Stimulated activated naive CD4-positive, alpha-beta T cell treated with Interleukin-2 at 50 U/mL for 16 hours (primary cell): ENCODE measurements around the gene TMEM132D.

Experiments used
- DNase-seq: peaks from one replicate; lab custom pipeline; 2025; lab: John Stamatoyannopoulos, UW

The TMEM132D gene

DNA sequence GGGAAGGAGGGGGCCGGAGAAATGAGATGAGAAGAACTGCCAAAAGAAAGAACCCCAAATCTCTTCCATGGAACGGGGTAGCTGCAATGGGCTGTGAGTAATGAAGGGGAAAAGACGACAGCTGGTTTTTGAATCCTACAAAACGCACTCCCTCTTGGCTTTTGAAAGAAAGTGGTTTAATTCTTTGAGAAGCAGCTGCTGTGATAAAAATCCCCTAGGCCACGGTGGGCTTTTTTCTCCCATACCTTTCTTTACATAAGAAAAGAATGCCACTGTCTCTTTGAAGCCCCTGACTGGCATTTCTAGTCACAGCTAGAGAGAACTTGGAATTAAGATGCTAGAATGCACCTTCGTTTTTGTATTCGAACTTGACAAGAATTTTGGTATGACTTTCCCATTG is 564.5 kb downstream of the TMEM132D start:
- no peak for DNase-seq

DNA sequence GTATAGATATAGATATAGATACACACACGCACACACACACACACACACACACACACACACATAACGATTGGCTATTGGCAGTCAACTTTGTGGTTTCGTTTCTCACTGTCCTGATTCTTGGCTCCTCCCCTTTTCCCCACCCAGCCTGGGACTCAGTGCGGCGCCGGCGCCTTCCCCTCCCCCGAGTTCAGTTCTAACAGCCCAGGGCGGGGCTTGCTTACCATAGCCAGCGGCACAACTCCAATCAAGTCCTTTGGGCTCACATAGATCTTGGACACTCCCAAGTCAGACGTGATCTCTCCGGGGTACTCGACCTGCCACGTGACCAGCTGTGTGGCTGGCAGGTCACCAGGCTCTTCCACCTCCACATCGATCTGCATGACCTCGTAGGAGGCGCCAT is 566.4 kb downstream of the TMEM132D start:
- no peak for DNase-seq

DNA sequence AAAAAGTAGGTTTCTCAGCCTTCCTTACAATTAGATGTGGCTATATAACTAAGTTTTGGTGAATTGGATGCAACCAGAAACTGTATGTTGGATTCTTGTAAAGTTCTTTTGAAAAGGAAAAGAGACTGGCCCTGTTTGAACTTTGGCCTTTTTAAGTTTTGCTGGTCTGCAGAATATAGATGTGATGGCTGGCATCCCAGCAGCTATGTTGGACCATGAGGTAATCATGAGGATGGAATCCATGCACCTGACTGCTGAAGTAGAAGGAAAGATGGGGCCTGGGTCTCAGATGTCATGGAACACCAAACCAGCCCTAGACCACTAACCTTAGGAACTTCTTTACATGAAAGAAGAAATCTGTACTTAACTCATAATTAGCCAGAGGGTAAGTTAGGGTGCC is 568.1 kb downstream of the TMEM132D start:
- DNase-seq: no peak

DNA sequence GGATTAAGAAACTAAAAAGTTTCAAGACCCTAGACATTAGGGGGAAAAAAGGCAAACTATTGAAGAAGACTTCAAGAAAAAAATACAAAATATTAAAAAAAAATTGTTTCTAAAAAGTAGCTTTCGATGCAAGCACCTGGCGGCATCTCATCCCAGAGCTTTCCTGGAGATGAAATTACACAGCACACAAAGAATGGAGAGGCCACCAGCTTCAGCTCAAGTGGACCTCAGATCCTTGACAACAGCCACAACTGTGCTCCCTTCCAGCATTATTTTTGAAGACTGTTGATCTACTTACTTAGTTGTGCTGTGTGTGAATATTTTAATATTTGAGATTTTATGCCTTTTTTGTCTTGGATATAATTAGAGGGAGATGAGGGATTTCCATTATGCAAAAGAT is 571.5 kb downstream of the TMEM132D start:
- DNase-seq: no peak

DNA sequence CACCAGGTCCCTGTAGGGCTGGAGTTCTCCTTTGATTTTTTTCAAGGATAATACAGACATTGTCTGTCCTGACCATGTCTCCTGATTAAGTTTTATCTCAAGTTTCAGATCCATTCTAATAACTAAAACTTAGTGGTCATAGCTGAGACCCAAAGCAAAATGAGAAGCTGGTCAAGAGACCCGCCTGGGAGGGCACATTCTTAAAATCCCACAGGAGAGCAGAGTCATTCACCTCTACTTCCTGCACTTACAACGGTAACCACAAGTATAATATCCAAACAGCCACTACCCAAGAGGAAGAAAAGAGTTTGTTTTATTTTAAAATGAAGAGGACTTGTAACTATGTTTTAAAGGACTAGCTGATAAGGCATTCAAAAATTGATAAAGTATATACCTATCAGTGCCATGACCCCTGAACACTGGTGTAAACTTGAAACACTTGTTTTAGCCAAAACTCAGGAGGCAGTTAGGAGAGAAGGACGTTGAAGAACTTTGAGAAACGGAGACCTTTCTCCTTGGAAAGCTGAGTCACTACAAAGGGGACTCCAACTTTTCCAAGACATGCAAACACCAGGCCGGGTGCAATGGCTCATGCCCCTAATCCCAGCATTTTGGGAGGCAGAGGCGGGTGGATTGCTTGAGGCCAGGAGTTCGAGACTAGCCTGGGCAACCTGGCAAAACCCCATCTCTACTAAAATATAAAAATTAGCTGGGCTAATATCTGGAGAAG is 572.3 kb downstream of the TMEM132D start:
- no peak for DNase-seq

DNA sequence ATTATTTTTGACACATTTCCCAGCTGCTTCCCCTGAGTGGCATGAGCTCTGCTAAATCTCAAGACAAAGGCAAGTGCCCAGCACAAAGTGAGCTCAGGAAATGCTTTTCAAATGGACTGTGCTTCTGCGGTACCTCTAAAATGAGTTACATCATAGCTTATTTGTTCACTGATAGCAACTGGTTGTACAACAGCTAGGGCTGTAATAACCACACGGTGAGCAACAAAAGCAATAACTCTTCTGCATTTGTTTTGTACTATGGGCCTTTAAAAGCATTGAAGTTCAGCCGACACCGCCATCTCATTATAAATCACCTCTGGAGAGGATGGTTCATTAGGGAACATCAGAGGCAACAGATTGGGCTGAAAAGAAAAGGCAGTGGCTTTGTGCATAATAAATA is 575.6 kb downstream of the TMEM132D start:
- no peak for DNase-seq

DNA sequence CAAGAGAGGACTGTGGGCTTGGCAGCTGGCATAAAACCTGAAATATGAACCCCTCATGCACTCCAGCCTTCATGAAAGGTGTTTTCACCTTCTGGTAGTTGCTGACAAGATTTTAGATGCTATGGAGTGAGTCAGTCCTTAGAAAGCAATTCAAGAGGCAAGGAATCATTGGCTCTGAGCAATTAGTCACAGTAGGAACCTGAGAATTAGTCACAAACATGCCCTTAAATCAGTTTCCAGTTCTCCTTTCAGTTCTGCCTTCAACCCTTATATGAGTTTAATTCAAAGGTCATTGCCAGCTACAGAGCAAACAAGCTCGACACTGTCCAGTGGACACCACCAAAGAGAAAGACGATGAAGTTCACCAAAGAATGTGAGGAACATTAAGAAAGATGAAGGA is 578.3 kb downstream of the TMEM132D start:
- no peak for DNase-seq

DNA sequence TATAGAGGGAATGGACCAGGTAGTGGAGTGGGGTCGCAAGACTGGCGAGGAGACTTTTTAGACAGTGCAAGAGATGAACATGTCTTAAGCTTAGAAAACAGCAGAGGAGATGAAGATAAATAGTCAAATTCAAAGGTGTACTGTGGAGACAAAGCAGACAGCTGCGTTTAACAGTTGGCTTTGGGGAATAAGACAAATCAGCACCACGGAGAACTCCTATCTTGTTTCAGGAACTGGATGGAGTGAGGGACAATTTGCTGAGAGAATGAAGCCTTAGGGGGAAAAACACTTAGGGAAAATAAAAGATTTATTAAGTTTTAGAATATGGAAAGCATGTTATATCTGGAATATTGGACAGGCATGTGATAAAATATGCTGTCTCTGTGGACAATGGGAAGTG is 591.8 kb downstream of the TMEM132D start:
- no peak for DNase-seq

DNA sequence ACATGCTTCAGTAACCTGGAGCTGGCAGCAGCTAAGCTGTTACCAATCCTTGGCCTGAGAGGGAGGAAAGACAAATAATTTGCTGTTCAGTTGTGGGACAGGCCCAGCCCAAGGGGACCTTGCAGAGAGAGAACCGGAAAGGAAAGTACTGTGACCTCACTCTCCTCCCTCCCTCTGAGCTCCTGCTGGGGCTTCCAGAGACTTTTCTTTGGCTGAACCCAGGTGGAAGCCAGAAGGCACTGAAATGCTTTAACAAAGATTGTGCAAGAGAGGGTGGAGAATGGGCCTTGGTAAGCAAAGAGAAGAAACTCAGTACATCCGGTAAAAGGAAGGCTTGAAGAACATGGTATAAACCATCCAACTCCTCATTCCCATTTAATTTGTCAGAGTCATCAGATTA is 593.5 kb downstream of the TMEM132D start:
- DNase-seq: no peak

DNA sequence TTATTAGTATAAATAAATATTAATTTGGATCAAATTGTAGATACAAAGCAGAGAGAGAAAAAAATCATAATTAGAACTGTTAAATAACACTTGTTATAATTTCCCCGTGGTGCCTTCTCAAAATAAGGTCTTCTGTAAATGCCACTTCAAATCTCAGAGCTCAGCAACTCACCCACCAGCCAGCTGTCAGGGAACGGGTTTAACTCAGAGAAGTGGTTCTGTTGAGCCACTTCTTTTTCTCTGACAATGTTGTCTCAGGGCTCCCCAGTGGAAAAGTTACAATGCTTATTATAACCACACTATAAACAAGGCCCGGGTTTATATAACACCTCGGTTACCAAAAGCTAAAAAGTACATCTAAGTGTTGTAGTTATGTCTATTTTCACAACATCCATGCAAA is 598.0 kb downstream of the TMEM132D start:
- DNase-seq: no peak

DNA sequence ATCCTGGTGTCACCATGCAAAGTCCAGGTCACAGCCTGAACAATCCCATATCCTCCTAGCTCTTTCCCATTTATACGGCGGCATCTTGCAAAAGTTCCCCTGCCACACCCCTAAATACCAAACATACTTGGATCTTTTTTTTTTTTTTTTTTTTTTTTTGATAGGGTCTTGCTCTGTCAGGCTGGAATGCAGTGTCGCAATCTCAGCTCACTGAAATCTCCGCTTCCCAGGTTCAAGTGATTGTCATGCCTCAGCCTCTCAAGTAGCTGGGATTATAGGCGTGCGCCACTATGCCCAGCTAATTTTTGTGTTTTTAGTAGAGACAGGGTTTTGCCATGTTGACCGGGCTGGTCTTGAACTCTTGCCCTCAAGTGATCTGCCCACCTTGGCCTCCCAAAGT is 599.3 kb downstream of the TMEM132D start:
- DNase-seq: no peak

DNA sequence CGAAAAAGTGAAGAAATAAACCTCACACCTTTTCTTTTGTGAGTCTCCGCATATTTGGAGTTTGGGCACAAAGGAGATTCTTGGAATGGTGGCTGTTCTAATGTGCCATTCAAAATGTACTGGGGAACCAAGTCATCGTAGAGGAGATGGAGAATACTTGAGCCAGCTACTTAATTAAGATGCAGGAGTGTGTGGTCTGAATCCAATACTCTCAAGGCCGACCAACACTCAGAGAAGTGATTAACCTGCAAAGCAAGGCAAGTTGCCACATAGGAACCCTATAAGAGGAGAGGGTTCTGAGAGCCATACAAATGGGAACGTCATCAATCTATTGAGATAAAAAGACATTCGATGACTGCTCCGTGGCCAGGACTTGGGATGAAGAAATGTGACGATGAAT is 603.8 kb downstream of the TMEM132D start:
- no peak for DNase-seq

DNA sequence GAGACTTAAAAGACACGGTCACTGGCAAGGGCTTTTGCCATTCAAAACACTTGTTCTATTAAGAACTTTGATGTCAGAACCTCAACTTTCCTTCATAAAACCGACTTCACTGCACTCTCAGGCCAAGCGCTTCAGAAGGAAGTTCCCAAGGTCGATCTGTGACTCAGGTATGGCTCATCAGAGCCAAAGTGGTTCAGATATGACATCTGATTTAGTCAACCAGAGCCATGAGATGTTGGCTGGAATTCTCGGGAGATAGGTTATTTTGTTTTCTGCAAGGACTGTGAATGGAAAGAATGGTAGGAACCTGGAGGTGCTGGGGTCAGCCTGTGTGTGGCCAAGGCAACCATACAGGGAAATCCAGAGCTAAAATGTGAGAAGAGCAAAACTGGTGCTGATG is 604.9 kb downstream of the TMEM132D start:
- DNase-seq: no peak

DNA sequence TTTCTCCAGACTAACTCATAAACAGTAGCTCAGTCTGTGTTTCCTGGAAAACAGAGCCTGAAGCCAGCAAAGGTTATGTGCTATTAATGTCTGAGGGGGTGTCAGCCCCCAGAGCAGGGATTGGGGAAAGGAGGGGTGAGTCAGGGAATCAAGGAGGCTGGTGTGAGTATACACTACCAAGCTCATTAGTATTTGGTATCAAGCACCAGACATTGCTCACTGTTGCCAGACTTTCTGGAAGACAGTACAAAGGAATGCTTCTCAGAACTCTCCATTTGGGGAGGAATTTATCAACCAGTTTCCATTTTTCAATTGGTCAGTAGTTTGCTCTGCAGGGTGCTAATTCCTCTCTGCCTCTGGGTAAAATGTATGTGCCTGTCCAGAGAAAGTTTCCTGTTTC is 607.2 kb downstream of the TMEM132D start:
- DNase-seq: no peak

DNA sequence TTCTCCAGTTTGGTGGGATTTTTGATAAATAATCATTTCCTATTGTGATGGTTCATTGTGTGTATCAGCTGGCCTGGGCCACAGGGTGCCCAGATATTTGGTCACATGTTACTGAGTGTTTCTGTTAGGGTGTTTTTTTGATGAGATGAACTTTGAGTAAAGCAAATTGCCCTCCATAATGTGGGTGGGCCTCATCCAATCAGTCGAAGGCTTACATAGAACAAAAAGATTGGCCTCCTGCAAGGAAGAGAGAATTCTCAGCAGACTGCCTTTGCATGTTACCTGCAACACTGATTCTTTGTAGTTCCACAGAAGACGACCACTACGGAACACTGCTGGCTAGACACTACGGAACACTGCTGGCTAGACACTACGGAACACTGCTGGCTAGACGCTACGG is 609.0 kb downstream of the TMEM132D start:
- DNase-seq: no peak

DNA sequence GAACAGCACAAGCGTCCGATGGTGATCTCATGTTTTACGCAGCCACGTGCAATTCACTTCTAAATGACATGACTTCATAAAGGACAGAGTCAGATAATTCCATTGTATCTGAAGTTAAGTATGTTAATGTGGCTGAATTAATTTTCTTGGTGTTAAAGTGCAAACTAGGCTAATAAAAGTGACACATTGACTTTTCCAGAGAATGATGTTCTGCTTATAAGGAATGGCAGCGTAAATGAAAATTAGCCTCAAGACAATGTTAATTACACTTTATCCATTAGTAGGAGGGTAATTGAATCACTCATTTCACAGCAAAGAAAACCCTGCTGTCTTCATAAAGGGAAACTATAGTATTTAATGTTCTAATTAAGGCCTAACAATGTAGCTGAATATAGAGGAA is 624.1 kb downstream of the TMEM132D start:
- DNase-seq: no peak

DNA sequence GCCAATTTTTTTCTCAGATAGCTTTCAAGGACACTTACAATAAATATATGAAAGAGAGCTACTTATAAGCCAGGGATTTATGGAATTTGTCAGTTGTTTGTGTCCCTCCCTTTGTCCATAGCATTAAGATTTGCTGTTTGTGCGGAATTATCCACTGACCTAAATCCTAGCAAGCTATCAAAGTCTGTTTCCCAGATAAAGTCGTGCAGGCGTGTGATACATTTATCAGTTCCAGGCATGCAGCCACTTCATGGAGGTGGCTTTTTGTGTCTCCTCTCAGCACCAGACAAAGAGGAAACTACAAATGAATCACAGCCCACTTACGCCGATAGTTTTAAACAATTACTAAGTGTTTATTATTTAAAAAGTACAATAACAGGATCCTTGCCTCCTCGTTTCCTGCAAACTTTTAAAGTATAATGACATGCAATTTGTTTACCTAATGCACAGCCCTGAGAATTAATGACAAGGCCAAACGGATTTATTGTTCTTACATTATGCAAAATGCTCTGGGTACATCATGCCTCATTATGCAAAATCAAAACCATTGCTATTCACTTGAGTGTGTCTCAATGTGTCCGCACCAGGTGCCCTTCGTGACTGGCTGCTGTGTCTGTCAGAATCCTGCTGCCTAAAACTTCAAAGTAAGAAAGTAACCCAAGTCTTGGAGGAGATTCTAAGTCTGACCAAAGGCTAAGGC is 627.3 kb downstream of the TMEM132D start:
- no peak for DNase-seq

DNA sequence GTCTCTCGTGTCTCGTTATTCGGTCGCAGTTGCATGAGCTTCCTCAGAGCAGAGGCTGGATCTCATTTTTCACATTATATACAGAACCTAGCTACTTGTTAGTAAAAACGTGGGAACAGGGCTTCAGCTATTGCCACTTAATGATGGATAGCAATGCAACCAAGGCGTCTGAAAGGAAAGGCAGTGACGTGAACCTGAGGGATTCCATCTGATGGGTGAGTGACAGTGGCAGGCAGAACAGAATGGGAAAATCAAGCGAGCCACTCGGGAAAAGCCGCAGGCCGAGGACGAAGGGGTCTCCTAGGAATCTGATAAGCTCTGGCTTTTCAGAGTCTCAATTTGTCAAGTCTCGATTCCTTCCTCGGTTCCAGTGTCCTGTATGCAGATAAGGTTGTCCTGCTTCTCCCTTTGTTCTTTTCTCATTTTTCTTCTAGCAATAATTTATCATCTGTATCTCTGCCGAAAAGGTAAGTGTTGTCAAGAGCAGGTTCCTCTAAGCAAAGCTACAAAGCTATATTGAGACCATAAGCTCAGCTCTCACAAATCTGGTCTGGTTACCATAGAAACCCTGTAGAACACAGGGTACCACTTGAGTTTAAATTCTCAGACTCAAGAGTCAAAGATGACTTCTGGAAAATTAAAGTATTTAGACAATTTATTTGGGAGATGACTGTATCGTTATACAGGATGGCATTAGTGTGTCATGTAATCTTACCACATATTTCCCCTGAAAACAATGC is 633.9 kb downstream of the TMEM132D start:
- no peak for DNase-seq

DNA sequence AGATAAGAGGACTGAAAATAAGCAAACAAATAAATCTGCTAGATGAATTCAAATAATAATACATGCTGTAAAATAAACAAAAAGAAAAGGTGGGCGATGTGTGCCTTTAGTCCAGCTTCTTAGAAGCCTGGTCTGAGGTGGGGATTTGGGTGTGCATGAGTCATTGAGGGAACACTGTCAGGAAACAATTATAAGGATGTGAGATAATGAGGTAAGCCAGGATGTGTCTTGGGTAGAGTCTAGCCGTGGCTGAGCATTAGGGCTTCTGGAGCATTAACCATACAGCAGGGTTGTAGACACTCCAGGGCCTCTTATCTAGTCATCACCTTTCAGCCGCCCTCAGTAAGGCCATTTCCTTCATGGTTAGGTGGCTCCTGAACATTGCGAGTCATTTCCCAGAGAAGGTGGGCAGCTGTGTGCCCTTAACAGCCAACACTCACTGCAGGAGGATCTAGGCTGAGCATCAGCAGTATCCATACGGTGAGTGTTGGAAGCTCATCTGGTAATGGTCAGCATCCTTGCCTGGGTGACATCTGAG is 645.0 kb downstream of the TMEM132D start:
- no peak for DNase-seq

DNA sequence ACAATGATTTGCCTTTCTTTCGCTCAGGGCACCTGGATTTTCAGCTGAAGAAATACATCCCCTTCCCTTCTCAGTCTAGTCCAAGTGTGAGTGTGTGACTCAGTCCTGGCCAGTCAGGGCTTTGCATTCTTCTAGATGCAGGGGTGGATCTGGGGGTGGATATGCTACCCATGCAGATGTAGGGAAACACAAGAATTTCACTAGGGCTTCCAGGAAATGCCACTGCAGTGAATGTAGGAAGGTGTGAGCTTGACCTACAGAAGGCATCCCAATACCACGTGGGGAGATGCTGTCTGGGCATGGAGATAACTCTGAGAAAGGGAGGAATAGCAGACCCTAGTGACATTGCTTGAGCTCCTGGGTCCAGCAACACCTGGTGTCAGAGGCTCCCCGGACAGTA is 646.3 kb downstream of the TMEM132D start:
- no peak for DNase-seq

DNA sequence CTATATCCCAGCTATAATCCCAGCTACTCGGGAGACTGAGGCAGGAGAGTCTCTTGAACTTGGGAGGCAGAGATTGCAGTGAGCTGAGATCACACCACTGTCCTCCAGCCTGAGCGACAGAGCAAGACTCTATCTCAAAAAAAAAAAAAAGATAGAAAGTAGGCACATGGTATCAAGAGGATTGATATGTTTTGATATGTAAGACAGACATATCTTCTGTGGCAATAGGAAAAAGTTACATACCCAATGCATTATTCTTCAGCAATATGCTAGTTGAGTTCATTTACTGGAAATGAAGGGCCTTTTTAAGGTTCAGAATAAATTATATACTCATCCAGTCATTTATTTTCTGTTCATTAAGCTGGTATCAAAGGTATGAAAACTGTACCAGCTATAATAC is 657.2 kb downstream of the TMEM132D start:
- DNase-seq: no peak

DNA sequence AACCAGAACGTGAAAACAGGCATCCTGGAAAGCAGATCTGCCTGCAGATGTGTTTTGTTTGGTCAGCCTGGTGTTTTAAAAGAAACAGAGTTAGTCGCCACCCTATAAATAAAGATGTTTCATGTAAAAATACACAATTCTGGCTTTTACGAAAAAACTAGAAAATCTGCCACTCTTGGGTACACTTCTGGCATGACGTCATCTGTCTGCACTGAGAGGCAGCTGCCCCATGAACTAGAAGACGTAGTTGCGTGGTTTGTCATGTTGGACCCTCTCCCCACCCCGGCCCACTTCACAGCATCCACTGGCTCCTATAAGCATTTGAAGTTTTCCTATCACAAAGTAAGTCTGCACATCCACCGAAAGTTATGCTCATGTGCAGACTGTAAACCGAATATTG is 658.1 kb downstream of the TMEM132D start:
- DNase-seq: no peak

DNA sequence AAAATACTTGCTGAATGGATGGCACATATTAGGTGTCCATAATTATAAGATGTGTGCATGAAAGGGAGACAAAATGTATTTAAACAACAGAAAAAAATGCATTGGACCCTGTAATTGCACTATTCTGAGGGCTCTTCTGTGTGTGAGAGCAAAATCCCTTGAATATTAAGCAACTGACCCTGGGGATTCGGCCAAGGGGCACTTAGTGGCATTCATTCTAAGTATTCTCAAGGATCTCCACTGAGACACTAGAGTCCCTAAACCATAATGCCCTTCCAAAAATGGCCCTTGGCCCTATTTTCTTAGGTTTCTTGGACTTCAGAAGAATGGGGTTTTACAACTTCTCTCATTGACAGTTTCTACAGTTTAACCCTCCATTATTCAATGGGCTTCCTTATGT is 662.0 kb downstream of the TMEM132D start:
- DNase-seq: no peak
